H9 (cell line): ENCODE measurements around the gene PNPO. TPM values are rescaled to one million over a fixed set of nuclear protein-coding genes. Genes with fewer than 3 reads are reported as not detected.
A peak's percentile ranks its signal among the peaks of the same experiment; 100 is the strongest.

Experiments
- DNase-seq: peaks from one replicate; pipeline ENCODE4 v3.0.0-alpha.2; 2017
- H2AFZ ChIP-seq: one replicate; pipeline ENCODE4 v1.6.1; 2013; ENCODE audit warnings: mild to moderate bottlenecking, low read length, control low read depth, moderate library complexity
- H2AK5ac ChIP-seq: 2 replicates; pipeline ENCODE4 v1.6.1; 2013; ENCODE audit warnings: low read length, control low read depth, mixed read lengths; ENCODE audit not compliant: insufficient read length
- H2BK120ac ChIP-seq: one replicate; pipeline ENCODE4 v1.6.1; 2013; ENCODE audit warnings: low read depth, mild to moderate bottlenecking, low read length, control low read depth, inconsistent platforms; ENCODE audit not compliant: poor library complexity, severe bottlenecking
- H2BK12ac ChIP-seq: 2 replicates; pipeline ENCODE4 v1.6.1; 2013; ENCODE audit warnings: low read length, control low read depth, mixed read lengths, low read depth; ENCODE audit not compliant: insufficient read length
- H2BK15ac ChIP-seq: 2 replicates; pipeline ENCODE4 v1.6.1; 2013; ENCODE audit warnings: low read depth, low read length, control low read depth
- H2BK20ac ChIP-seq: one replicate; pipeline ENCODE4 v1.6.1; 2013; ENCODE audit warnings: low read depth, mild to moderate bottlenecking, low read length, control low read depth, inconsistent platforms; ENCODE audit not compliant: poor library complexity, severe bottlenecking
- H2BK5ac ChIP-seq: 2 replicates; pipeline ENCODE4 v1.6.1; 2013; ENCODE audit warnings: low read length, control low read depth, mixed read lengths; ENCODE audit not compliant: insufficient read length
- H3K14ac ChIP-seq: 2 replicates; pipeline ENCODE4 v1.6.1; 2013; ENCODE audit warnings: low read length, control low read depth; ENCODE audit not compliant: insufficient read depth
- H3K18ac ChIP-seq: 2 replicates; pipeline ENCODE4 v1.6.1; 2013; ENCODE audit warnings: low read depth, mild to moderate bottlenecking, mixed read lengths, low read length, control low read depth; ENCODE audit not compliant: insufficient read length
- H3K23ac ChIP-seq: 2 replicates; pipeline ENCODE4 v1.6.1; 2013; ENCODE audit warnings: low read length, control low read depth, mixed read lengths, low read depth; ENCODE audit not compliant: insufficient read length
- H3K23me2 ChIP-seq: 2 replicates; pipeline ENCODE4 v1.6.1; 2013; ENCODE audit warnings: low read depth, mild to moderate bottlenecking, mixed read lengths, low read length, control low read depth; ENCODE audit not compliant: insufficient read length, poor library complexity, severe bottlenecking
- H3K27ac ChIP-seq: 2 replicates; pipeline ENCODE4 v1.5.1; 2013; ENCODE audit warnings: low read length, control low read depth, mixed read lengths, low read depth; ENCODE audit not compliant: insufficient read length
- H3K27me3 ChIP-seq: 2 replicates; pipeline ENCODE4 v1.6.1; 2013; ENCODE audit warnings: low read length, control low read depth, inconsistent platforms; ENCODE audit not compliant: insufficient read depth
- H3K4ac ChIP-seq: 2 replicates; pipeline ENCODE4 v1.6.1; 2013; ENCODE audit warnings: low read depth, mild to moderate bottlenecking, control low read depth, inconsistent platforms, low read length, moderate library complexity
- H3K4me1 ChIP-seq: 2 replicates; pipeline ENCODE4 v1.6.1; 2013; ENCODE audit warnings: low read length, control low read depth, inconsistent platforms; ENCODE audit not compliant: insufficient read depth
- H3K4me2 ChIP-seq: 2 replicates; pipeline ENCODE4 v1.6.1; 2013; ENCODE audit warnings: low read length, control low read depth, mixed read lengths; ENCODE audit not compliant: insufficient read length, insufficient read depth
- H3K56ac ChIP-seq: 2 replicates; pipeline ENCODE4 v1.6.1; 2013; ENCODE audit warnings: low read depth, mild to moderate bottlenecking, mixed read lengths, low read length, control low read depth; ENCODE audit not compliant: insufficient read length
- H3K79me1 ChIP-seq: 2 replicates; pipeline ENCODE4 v1.6.1; 2013; ENCODE audit warnings: low read depth, mild to moderate bottlenecking, moderate library complexity, low read length, control low read depth, inconsistent platforms; ENCODE audit not compliant: insufficient read depth, poor library complexity, severe bottlenecking
- H3K79me2 ChIP-seq: 2 replicates; pipeline ENCODE4 v1.6.1; 2013; ENCODE audit warnings: low read length, control low read depth, inconsistent platforms; ENCODE audit not compliant: insufficient read depth
- H3K9ac ChIP-seq: 2 replicates; pipeline ENCODE4 v1.6.1; 2013; ENCODE audit warnings: low read length, control low read depth, mixed read lengths; ENCODE audit not compliant: insufficient read length; ENCODE audit errors: extremely low read depth
- H3K9me3 ChIP-seq: one replicate; pipeline ENCODE4 v1.6.1; 2013; ENCODE audit warnings: low read depth, low read length, inconsistent platforms; ENCODE audit not compliant: control insufficient read depth
- H3T11ph ChIP-seq: one replicate; pipeline ENCODE4 v1.6.1; 2013; ENCODE audit warnings: mild to moderate bottlenecking, low read length, control low read depth, inconsistent platforms
- H4K20me1 ChIP-seq: one replicate; pipeline ENCODE4 v1.6.1; 2013; ENCODE audit not compliant: control insufficient read depth, insufficient read length, insufficient read depth
- H4K5ac ChIP-seq: 2 replicates; pipeline ENCODE4 v1.6.1; 2013; ENCODE audit warnings: low read depth, mild to moderate bottlenecking, mixed read lengths, low read length, control low read depth; ENCODE audit not compliant: insufficient read length
- H4K8ac ChIP-seq: replicated peaks from 2 replicates; pipeline ENCODE4 v1.6.1; 2013; ENCODE audit warnings: low read length, control low read depth, mixed read lengths, low read depth; ENCODE audit not compliant: insufficient read length
- H4K91ac ChIP-seq: 2 replicates; pipeline ENCODE4 v1.6.1; 2013; ENCODE audit warnings: low read depth, mild to moderate bottlenecking, moderate library complexity, mixed read lengths, low read length, control low read depth; ENCODE audit not compliant: insufficient read length
- H3K27ac Mint-ChIP-seq, 3 experiments: 2 replicates in 2 of 3; 3 replicates in 1 of 3; pipeline ENCODE4 v1.8.0; 2020 to 2021; ENCODE audit warnings: mixed read lengths in 3 of 3, mild to moderate bottlenecking in 1 of 3, moderate library complexity in 1 of 3
- H3K27me3 Mint-ChIP-seq: 2 replicates; pipeline ENCODE4 v1.8.0; 2021; ENCODE audit warnings: low read depth, mild to moderate bottlenecking, moderate library complexity, mixed read lengths
- H3K36me3 Mint-ChIP-seq, 3 experiments: 2 replicates in 2 of 3; 3 replicates in 1 of 3; pipeline ENCODE4 v1.8.0; 2020 to 2021; ENCODE audit warnings: low read depth in 3 of 3, mixed read lengths in 3 of 3; ENCODE audit not compliant: insufficient read depth in 1 of 3
- H3K4me1 Mint-ChIP-seq, 2 experiments: 2 replicates each; pipeline ENCODE4 v1.8.0; 2020; ENCODE audit warnings: mixed read lengths in 2 of 2
- H3K4me3 Mint-ChIP-seq, 2 experiments: 2 replicates in 1 of 2; 3 replicates in 1 of 2; pipeline ENCODE4 v1.8.0; 2020 to 2021; ENCODE audit warnings: mild to moderate bottlenecking in 2 of 2, mixed read lengths in 2 of 2, moderate library complexity in 1 of 2
- H3K9me3 Mint-ChIP-seq, 2 experiments: 2 replicates in 1 of 2; 3 replicates in 1 of 2; pipeline ENCODE4 v1.8.0; 2020; ENCODE audit warnings: mild to moderate bottlenecking in 2 of 2, mixed read lengths in 2 of 2, moderate library complexity in 1 of 2
- CTCF ChIP-seq: fragments of 200-600 bp; sonication (generic); conservative IDR thresholded peaks from 3 replicates; pipeline ENCODE4 v1.8.0; 2021; ENCODE audit warnings: antibody characterized with exemption, mild to moderate bottlenecking
- WGBS: extraction: QIAGEN DNeasy Blood & Tissue Kit; methylation state at CpG from one replicate; pipeline ENCODE4 v1.1.7; 2013; ENCODE audit warnings: missing lambda C conversion rate, low lambda C conversion rate, mixed read lengths; ENCODE audit not compliant: insufficient read length; ENCODE audit errors: extremely low coverage; 5-methylcytosine and 5-hydroxymethylcytosine counted together
- total RNA-seq: library from RNA; stranded (reverse); gene quantifications from 2 replicates; pipeline ENCODE4 v1.2.1, GENCODE V29; 2021

PNPO gene
- total RNA-seq, 1 experiment from 2014 or later = 6.7 TPM

GRCh38 chr17:47975189-47975822 is 33.9 kb downstream of the PNPO start:
- no peak overlapping the region for H2BK12ac ChIP-seq

More at GRCh38 chr17:47975189-47975822, 33.9 kb downstream of the PNPO start:
- H3K27ac Mint-ChIP-seq = no peak overlapping the region; a peak in 1 of 7 replicates
- Histone ChIP-seq H3K79me1 (no peaks in the 10 kb centered on the region), H3K79me2 (no peaks in the 10 kb centered on the region), H3K9me3 (no peaks in the 10 kb centered on the region), H3K23me2 (peaks cover 2% of the 10 kb centered on the region), H2BK5ac (no peak overlapping the region), H4K5ac (no peak overlapping the region), H3K27ac (no peak overlapping the region), H3K56ac (no peak overlapping the region), H2BK120ac (no peak overlapping the region), H3K23ac (no peak overlapping the region), H3T11ph (no peak overlapping the region), H2BK20ac (no peak overlapping the region), H3K14ac (no peak overlapping the region), H2AK5ac (no peak overlapping the region), H3K4me1 (no peaks in the 10 kb centered on the region), H4K20me1 (no peaks in the 10 kb centered on the region), H3K18ac (no peak overlapping the region), H3K4me2 (no peak overlapping the region), H3K4ac (no peak overlapping the region), H3K27me3 (no peaks in the 10 kb centered on the region), H2AFZ (no peak overlapping the region), H3K9ac (no peak overlapping the region), H2BK15ac (no peak overlapping the region), H4K8ac (no peak overlapping the region), H4K91ac (no peak overlapping the region)
- DNase-seq = peak; percentile 74
- peaks cover 5 to 8% of the 10 kb centered on the region in 2 experiments for H3K4me1 Mint-ChIP-seq
- no peak overlapping the region for H3K4me3 Mint-ChIP-seq
- no CpG with 5 or more reads among the region's 15 CpGs for WGBS
- no peaks in the 10 kb centered on the region for H3K9me3 Mint-ChIP-seq
- TF ChIP-seq CTCF = peak; percentile 49
- H3K27me3 Mint-ChIP-seq = peaks cover 2% of the 10 kb centered on the region; the same call in 1 of the 2 replicates
- H3K36me3 Mint-ChIP-seq = peaks cover 29 to 70% (median 61%) of the 10 kb centered on the region in 3 experiments; a peak in 6 of 7 replicates
